CD4-positive, alpha-beta T cell treated with Interleukin-12 subunit alpha and Interleukin-12 subunit beta, for 1 hour (primary cell): ENCODE data around the gene E2F4.

Experiments used
- DNase-seq: peaks from one replicate; pipeline ENCODE4 v3.0.0-alpha.2; 2020

The E2F4 gene

GRCh38 chr16:67158637-67159600 lies 33.0 kb upstream of the E2F4 start:
- peak; percentile 89 for DNase-seq

GRCh38 chr16:67161595-67162058 lies 30.3 kb upstream of the E2F4 start:
- DNase-seq, result no peak

- no peak for DNase-seq
Measured at GRCh38 chr16:67162506-67163163, 29.3 kb upstream of the E2F4 start.

DNA sequence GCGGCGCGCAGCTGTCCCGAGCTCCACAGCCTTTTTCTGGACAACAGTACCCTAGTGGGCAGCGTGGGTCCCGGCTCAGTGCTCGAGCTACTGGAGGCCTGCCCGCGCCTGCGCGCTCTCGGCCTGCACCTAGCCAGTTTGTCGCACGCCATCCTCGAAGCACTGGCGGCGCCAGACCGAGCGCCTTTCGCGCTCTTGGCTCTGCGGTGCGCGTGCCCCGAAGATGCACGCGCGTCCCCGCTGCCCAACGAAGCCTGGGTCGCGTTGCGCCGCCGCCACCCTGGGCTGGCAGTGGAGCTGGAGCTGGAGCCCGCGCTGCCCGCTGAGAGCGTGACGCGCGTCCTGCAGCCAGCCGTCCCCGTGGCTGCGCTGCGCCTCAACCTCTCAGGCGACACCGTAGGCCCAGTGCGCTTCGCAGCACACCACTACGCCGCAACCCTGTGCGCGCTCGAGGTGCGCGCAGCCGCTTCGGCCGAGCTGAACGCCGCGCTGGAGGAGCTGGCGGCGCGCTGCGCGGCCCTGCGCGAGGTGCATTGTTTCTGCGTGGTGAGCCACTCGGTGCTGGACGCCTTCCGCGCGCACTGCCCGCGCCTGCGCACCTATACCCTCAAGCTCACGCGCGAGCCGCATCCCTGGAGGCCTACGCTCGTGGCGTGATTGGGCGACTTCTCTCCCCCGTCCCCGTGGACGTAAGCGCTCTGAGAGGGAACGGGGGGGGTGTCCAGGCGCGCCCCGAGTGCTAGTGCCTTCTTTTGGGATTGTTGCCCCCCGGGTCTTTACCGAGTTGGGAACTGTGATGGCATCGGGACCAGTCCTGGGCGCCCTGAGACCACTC lies 28.6 kb upstream of the E2F4 start:
- DNase-seq, result peak; percentile 62

DNA sequence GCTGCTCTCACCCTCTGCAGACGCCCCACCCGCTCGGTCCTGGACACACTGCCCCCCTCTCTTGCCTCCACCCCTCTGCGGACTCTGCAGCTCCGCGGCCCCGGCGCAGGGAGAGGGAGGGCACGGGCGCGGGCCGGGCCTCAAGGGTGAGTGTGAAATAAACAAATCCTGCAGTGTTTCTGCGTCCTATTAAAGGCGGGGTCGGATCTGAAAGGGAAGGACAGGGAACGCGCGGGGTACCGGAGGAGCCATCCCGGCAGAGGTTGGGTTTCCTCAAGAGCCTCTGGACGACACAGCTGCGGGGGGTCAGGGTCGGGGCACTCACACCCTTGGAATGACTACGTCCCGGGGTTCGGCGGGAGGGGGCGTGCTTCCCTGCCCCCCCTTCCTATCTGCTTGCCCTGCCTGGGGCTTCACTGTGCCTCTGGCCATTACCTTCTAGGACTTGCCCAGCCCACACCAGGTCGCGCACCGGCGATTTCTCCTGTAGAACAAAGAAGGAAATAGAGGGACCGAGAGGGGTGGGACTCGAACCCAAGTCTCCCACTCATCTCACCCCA lies 27.9 kb upstream of the E2F4 start:
- no peak for DNase-seq

DNA sequence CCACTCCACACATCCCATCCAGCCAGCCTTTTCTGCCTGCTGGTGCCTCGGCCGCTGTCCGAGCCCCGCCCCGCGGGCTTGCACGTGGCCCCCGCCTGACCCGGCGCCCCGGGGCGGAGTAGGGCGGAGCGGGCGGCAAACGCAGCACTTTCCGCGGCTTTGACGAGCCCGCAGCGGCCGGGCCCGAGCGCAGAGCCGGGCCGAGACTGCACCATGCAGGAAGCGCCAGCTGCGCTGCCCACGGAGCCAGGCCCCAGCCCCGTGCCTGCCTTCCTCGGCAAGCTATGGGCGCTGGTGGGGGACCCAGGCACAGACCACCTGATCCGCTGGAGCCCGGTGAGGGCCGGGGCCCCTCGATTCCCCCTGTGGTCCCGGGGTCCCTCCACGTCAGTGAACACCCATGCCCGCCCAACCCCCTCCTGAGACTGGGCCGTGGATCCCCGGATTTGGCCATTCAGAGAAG lies 27.3 kb upstream of the E2F4 start, which contains the start of gene HSF4:
HSF4 (plus strand) TSS at position 147 of the 463 bp plus-strand sequence; CDS start at position 214, 67 bp downstream.
- DNase-seq, result no peak

- no peak for DNase-seq
Measured at GRCh38 chr16:67165121-67166078, 26.6 kb upstream of the E2F4 start.

DNA sequence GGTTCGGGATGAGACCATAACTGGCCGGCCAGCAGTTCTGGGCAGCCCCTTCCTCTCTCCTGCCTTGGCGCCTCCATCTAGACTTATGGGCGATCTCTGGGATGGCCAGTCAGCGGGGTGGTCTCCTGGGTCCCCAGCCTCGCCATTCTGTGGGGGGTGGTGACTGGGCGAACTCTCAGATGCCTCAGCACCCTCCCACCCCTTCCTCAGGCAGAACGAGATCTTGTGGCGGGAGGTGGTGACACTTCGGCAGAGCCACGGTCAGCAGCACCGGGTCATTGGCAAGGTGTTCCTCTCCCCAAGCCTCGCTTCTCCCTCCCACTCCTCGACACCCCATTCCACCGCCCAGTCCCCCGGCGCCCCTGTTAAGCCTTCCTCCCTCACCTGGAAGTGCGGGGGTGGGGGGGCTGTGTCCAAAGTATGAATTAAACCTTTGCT lies 25.8 kb upstream of the E2F4 start:
- no peak for DNase-seq

DNA sequence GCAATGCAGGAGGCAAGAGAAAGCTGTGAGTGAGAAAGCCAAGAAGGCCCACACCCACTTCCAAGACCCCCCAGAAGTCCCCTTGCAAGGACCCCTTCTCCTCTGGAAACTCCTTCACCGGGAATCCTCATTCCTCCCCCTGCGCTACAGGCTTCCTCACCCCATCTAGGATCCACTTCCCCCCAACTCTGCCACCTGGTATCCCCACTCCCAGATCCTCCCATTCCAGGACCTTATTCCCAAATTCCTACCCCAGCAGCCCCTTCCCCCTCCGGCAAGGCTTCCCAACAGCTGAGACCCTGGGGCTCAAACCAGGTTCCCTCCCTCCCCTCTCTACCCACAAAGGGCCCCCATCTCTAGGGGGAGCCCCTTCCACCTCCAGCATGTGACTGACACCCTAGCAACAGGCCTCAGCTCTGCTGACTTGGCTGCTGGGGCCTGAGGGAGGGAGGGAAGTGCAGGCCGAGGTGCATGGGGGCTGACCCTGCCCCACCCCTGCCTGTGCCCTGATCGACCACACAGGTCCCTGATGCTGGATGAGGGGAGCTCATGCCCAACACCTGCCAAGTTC lies 25.3 kb upstream of the E2F4 start:
- no peak for DNase-seq

- DNase-seq, result no peak
Measured at GRCh38 chr16:67167588-67167987, 24.4 kb upstream of the E2F4 start.

DNA sequence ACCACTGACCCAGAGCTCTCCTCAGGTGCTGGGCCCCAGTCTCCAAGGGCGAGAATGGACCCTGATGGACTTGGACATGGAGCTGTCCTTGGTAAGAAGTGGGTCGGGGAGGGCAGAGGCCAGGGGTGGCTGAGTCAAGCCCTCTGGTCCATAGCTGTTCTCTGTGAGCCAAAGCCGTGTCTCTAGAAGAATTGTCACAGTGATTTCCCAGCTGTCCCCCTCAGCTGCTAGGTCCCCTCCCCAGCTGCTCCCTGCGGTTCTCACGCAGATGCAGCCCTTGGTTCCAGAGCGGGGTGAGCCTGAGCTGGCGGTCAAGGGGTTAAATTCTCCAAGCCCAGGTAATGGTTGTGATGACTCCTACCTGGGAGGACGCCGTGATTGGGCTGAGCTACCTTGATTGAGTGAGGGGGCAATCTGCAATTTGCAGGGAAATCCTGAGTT lies 22.9 kb upstream of the E2F4 start:
- DNase-seq, result no peak

- peak; percentile 47 for DNase-seq
Measured at GRCh38 chr16:67169642-67170167, 22.2 kb upstream of the E2F4 start.

GRCh38 chr16:67170168-67170948 lies 21.6 kb upstream of the E2F4 start, which contains the start of gene NOL3:
NOL3 (plus strand) TSS chr16:67170538.
- peak; percentile 38 for DNase-seq

DNA sequence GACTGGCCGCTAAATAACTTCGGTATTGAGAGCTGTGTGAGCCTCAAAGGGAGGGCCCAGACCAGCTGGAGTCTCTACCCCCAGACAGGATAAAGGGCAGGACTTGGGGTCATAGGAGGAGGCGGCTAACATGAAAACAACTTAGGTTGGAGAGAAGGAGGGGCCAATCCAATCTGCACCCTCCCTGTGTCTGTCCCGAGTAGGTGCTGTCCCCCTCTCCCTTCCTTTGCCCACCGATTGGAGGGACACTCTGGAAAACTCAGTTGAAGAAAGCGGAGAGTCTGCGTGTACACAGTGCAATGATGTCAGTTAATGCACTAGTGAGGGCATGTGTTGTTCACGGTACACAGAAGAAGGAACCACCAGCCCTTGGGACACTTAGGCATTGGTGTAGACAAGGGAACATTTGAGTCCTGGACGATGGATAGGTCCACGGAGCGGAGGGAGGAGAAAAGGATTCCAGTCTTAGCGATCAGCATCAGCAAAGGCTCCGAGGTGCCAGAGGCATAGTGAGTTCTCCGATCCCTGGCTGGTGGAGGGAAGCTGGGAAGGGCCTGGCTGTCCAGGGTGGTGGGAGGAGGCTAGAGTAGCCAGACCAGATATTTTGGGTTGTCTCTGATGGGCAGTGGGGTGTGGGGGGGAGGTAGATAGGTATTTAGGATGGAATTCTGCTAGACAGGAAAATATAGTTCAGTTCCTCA lies 20.9 kb upstream of the E2F4 start:
- no peak for DNase-seq

DNA sequence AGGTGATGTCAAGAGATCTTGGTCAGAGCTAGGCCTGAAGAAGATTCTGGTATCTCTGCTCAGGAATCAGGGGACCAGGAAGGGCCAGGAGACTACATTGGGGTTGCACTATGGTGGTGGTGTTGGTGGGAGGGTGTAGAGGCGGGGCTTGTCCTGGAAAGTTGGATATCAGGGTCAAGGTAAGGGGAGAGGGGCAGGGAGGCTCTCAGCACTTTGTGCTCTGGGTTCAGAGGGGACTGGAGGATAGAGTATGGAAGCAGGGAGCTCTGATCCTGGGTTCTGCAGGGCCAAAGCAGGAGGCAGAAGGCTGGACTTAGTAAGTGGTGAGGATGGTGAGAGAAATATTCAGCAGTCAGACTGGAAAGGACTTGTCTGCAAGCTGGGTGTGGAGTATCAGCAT lies 18.6 kb upstream of the E2F4 start:
- no peak for DNase-seq

DNA sequence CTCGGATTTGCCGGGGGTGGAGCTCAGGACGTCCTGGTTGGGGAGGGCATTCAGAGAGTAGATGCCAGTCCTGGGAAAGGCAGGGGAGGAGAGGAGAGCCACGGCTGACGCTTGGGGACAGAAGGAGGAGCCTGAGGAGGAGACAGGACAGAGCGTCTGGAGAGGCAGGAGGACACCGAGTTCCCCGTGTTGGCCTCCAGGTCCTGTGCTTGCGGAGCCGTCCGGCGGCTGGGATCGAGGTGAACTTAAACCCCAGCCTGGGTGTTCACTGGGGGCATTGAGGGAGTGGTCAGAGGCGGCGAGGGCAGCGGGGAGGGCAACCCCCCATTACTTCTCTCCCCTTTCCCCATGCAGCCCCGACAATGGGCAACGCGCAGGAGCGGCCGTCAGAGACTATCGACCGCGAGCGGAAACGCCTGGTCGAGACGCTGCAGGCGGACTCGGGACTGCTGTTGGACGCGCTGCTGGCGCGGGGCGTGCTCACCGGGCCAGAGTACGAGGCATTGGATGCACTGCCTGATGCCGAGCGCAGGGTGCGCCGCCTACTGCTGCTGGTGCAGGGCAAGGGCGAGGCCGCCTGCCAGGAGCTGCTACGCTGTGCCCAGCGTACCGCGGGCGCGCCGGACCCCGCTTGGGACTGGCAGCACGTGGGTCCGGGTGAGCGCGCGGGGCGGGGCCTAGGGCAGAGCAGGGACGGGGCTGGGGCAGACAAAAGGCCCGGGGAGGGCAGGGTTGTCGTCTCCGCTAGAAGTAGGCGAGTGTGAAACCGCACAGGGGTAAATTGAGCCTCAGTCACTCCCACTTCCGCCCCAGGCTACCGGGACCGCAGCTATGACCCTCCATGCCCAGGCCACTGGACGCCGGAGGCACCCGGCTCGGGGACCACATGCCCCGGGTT lies 17.9 kb upstream of the E2F4 start:
- peak; percentile 75 for DNase-seq

GRCh38 chr16:67174706-67175231 lies 17.2 kb upstream of the E2F4 start:
- DNase-seq, result no peak

- DNase-seq, result no peak
Measured at GRCh38 chr16:67176662-67177061, 15.3 kb upstream of the E2F4 start.
